ENCODE data around the gene EEIG1. TPM values are rescaled to one million over a fixed set of nuclear protein-coding genes. Genes with fewer than 3 reads are reported as not detected.

The EEIG1 gene
- total RNA-seq, 4 donors from 2014 or later = 33.9 to 53.8 (median 50.2) TPM

DNA sequence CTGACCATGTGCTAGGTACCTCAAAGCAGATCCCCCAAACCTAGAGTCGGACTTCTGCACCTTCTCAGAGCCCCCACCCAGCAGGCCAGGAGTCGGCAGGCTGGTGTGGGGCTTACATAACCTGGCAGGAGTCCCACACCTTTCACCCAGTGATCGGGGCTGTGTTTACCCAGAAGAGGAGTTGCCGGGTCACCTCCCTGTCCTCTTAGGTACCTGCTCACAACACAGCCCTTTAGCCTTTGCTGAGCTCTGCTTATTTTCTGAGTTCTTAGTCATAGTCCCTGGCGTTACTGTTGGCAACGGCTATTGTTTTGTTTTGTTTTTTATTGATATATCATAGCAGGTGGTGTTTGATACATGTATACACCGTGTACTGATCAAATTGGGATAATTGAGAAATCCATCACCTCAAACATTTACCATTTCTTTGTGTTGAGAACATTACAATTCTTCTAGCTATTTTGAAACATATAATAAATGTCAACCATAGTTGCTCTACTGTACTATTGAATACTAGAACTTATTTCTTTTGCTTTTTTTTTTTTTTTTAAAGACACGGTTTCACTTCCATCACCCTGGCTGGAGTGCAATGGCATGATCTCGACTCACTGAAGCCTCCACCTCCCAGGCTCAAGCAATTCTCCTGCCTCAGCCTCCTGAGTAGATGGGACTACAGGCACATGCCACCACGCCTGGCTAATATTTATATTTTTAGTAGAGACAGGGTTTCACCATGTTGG lies 10.4 kb upstream of the EEIG1 start:
- Histone ChIP-seq H3K4me1 (no peaks in the 10 kb centered on the region), H3K4me3 (no peak overlapping the region), H3K27ac (peak overlapping the region in 1 of 4 donors; percentile 58), H3K27me3 (no peaks in the 10 kb centered on the region), H3K9me3 (no peaks in the 10 kb centered on the region), H3K36me3 (no peaks in the 10 kb centered on the region)
- DNase-seq (ENCODE audit: low spot score in 2 of 2) = no peak
- TF ChIP-seq EP300 (IDR thresholded peaks at IDR 0.05) (no peak), POLR2A (IDR thresholded peaks at IDR 0.05) (no peak)
- 61 to 71% methylated on average over 10 of the region's 10 CpGs for WGBS, 2 donors

DNA sequence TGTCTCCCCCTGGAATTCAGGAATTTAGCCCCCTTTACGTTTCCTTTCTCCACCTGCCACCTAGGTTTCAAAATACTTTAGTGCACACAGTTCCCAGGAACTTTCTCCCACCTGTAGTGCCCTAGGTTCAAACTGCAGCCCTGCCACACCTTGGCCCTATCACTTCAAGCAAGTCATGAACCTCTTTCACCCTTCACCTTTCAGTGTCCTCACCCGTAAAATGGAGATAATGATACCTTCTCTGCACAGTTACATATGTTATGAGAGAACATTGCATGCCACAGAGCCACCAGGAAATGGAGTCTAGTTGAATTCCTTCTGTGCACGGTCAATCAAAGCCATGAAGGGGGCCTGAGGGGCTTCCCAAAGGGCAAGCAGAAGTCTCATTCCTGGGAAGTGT lies 9.8 kb upstream of the EEIG1 start:
- Histone ChIP-seq H3K4me3 (no peak overlapping the region), H3K4me1 (no peaks in the 10 kb centered on the region), H3K9me3 (no peaks in the 10 kb centered on the region), H3K27me3 (no peaks in the 10 kb centered on the region), H3K36me3 (no peaks in the 10 kb centered on the region), H3K27ac (peak overlapping the region in 1 of 4 donors; percentile 58)
- DNase-seq (ENCODE audit: low spot score in 2 of 2) = no peak
- no peak for TF ChIP-seq EP300 (IDR thresholded peaks at IDR 0.05)
- TF ChIP-seq, protein P1, sequence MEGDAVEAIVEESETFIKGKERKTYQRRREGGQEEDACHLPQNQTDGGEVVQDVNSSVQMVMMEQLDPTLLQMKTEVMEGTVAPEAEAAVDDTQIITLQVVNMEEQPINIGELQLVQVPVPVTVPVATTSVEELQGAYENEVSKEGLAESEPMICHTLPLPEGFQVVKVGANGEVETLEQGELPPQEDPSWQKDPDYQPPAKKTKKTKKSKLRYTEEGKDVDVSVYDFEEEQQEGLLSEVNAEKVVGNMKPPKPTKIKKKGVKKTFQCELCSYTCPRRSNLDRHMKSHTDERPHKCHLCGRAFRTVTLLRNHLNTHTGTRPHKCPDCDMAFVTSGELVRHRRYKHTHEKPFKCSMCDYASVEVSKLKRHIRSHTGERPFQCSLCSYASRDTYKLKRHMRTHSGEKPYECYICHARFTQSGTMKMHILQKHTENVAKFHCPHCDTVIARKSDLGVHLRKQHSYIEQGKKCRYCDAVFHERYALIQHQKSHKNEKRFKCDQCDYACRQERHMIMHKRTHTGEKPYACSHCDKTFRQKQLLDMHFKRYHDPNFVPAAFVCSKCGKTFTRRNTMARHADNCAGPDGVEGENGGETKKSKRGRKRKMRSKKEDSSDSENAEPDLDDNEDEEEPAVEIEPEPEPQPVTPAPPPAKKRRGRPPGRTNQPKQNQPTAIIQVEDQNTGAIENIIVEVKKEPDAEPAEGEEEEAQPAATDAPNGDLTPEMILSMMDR (IDR thresholded peaks at IDR 0.05) = no peak
- TF ChIP-seq POLR2A (IDR thresholded peaks at IDR 0.05) = no peak
- 74 to 76% methylated on average over 3 of the region's 3 CpGs for WGBS, 2 donors

DNA sequence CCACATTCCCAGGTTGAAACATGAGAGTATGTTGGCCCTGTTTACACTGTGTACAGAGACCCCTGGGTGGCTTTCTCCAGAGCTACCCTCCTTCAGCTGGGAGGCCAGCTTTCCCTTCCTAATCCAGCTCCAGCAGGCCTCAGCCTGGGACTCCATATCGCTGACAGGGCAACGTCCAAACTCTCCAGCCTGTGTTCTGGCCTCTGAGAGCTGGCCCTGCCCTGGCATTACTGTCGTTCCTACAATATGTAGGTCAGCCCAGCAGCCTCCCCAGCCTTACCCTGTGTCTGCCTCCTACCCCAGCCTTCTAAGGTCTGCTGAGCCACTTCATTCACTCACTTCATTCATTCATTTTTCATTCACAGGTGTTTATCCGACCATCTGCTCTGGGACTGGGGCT lies 8.3 kb upstream of the EEIG1 start:
- no peak for DNase-seq (ENCODE audit: low spot score in 2 of 2)
- no peaks in the 10 kb centered on the region for H3K36me3 ChIP-seq
- no peak overlapping the region for H3K4me3 ChIP-seq
- no peak overlapping the region for H3K27ac ChIP-seq
- no peaks in the 10 kb centered on the region for H3K4me1 ChIP-seq
- no peaks in the 10 kb centered on the region for H3K27me3 ChIP-seq
- 85 to 93% methylated on average over 4 of the region's 4 CpGs for WGBS, 2 donors
- no peaks in the 10 kb centered on the region for H3K9me3 ChIP-seq
- TF ChIP-seq POLR2A (IDR thresholded peaks at IDR 0.05) = no peak
- TF ChIP-seq, protein P1 (IDR thresholded peaks at IDR 0.05) = no peak
- TF ChIP-seq EP300 (IDR thresholded peaks at IDR 0.05) = no peak

DNA sequence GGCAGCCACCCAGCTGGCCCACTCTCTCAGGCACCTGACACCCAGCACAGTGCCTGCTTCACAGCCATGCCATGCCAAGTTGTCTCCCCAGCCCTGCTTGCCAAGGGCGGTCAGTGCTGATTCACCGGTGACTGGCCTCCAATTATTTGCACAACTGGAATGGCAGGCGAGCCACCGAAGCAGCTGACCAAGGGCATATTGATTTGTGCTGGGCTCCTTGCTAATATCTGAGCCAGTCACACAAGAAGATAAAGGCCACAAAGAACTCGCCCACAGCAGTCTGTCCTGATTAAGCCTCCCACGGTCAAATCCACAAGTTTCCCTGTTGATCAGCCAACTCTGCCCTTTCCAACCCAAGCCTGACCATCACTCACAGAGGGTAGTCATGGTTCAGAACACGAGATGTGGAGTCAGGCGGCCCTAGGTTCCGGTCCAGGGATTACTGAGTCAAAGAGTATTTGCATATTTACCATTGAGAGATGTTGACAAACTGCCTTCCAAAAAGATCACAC lies 6.4 kb upstream of the EEIG1 start:
- Histone ChIP-seq H3K27me3 (no peaks in the 10 kb centered on the region), H3K4me3 (no peak overlapping the region), H3K27ac (peak overlapping the region in 2 of 4 donors; percentile 46 to 58), H3K36me3 (no peaks in the 10 kb centered on the region), H3K9me3 (no peaks in the 10 kb centered on the region), H3K4me1 (peaks cover 0 to 11% (median 1%) of the 10 kb centered on the region in 4 donors)
- no peak for DNase-seq (ENCODE audit: low spot score in 2 of 2)
- TF ChIP-seq, protein P1 (IDR thresholded peaks at IDR 0.05) = no peak
- no peak for TF ChIP-seq EP300 (IDR thresholded peaks at IDR 0.05)
- no peak for TF ChIP-seq POLR2A (IDR thresholded peaks at IDR 0.05)
- WGBS, 2 donors = 55 to 64% methylated on average over 9 of the region's 9 CpGs

DNA sequence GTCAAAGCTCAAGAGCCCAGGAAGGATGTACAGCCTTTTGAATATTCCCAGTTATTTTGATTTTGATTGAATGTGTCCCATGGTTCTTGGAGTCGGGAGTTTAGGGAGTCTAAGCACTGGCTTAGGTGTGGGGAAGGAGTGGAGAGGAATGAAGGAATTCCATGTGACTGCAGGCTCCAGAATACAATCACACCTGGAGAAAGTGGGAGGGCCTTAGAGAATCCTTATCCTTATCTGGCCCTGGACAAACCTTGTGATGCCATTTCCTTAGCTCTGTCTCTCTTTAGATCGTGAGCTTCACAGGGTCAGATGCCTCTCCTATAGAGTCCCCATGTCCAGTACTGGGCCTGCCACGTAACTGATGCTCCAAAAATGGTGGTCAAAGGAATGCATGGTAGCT lies 4.2 kb upstream of the EEIG1 start:
- TF ChIP-seq, protein P1 (IDR thresholded peaks at IDR 0.05) = no peak
- TF ChIP-seq POLR2A (IDR thresholded peaks at IDR 0.05) (no peak), EP300 (IDR thresholded peaks at IDR 0.05) (no peak)
- 89 to 91% methylated on average over 3 of the region's 3 CpGs for WGBS, 2 donors

More for the DNA sequence above, 4.2 kb upstream of the EEIG1 start:
- H3K36me3 ChIP-seq = no peaks in the 10 kb centered on the region
- H3K9me3 ChIP-seq = no peaks in the 10 kb centered on the region
- H3K27me3 ChIP-seq = no peaks in the 10 kb centered on the region
- no peak for DNase-seq (ENCODE audit: low spot score in 2 of 2)
- no peak overlapping the region for H3K4me3 ChIP-seq
- no peak overlapping the region for H3K27ac ChIP-seq
- H3K4me1 ChIP-seq = peaks cover 0 to 20% (median 11%) of the 10 kb centered on the region in 4 donors

All from tibial nerve (tissue), 4 donors.